HG03432 (cell line): ENCODE results near the gene GP1BA.

Experiments used
- ATAC-seq: cut with Tn5 transposase; IDR thresholded peaks from one replicate; pipeline ENCODE4 v1.9.1; 2021; ENCODE audit warnings: mild to moderate bottlenecking, moderate library complexity; ENCODE audit not compliant: unreplicated experiment

Gene GP1BA

GRCh38 chr17:4949321-4950074 is 17.4 kb downstream of the GP1BA start:
- ATAC-seq: peak; percentile 26

- peak; percentile 10 for ATAC-seq
Measured at GRCh38 chr17:4950075-4950745, 18.1 kb downstream of the GP1BA start.

- no peak for ATAC-seq
Measured at GRCh38 chr17:4950746-4951204, 18.7 kb downstream of the GP1BA start, which contains the start of gene ENO3. TSS of gene ENO3 (plus strand) at chr17:4951119. CDS start at chr17:4951830, 711 bp downstream.

GRCh38 chr17:4951486-4951885 is 19.4 kb downstream of the GP1BA start:
- no peak for ATAC-seq

GRCh38 chr17:4953451-4953961 is 21.4 kb downstream of the GP1BA start:
- ATAC-seq: no peak

- ATAC-seq: no peak
Measured at GRCh38 chr17:4955091-4955490, 23.0 kb downstream of the GP1BA start.

GRCh38 chr17:4956493-4957061 is 24.5 kb downstream of the GP1BA start:
- no peak for ATAC-seq

GRCh38 chr17:4958102-4958501 is 26.0 kb downstream of the GP1BA start:
- no peak for ATAC-seq

- no peak for ATAC-seq
Measured at GRCh38 chr17:4959261-4959965, 27.3 kb downstream of the GP1BA start.

- no peak for ATAC-seq
Measured at GRCh38 chr17:4960279-4960922, 28.3 kb downstream of the GP1BA start.

- no peak for ATAC-seq
Measured at GRCh38 chr17:4965311-4965986, 33.4 kb downstream of the GP1BA start.

GRCh38 chr17:4966844-4967538 is 34.9 kb downstream of the GP1BA start:
- ATAC-seq: peak; percentile 77

GRCh38 chr17:4967539-4968485 is 35.7 kb downstream of the GP1BA start, which contains the start of gene SPAG7:
TSS of gene SPAG7 (minus strand) at chr17:4967817. CDS start at chr17:4967804, 13 bp downstream.
- peak; percentile 70 for ATAC-seq

- no peak for ATAC-seq
Measured at GRCh38 chr17:4968486-4969046, 36.5 kb downstream of the GP1BA start.

- ATAC-seq: no peak
Measured at GRCh38 chr17:4969047-4969550, 37.0 kb downstream of the GP1BA start.

- no peak for ATAC-seq
Measured at GRCh38 chr17:4969551-4970173, 37.6 kb downstream of the GP1BA start.

GRCh38 chr17:4970273-4970672 is 38.2 kb downstream of the GP1BA start:
- no peak for ATAC-seq
